Left renal cortex interstitium (tissue), 4 donors: Measurements from ENCODE around the gene TREML2. TPM values are rescaled to one million over a fixed set of nuclear protein-coding genes. Genes with fewer than 3 reads are reported as not detected.

Source experiments
- DNase-seq, 4 donors: peaks; one replicate each; pipeline ENCODE4 v3.0.0-alpha.2; 2013; ENCODE audit warnings: low read depth in 4 of 4, low spot score in 2 of 4, missing footprints in 1 of 4
- polyA plus RNA-seq, 4 donors: library from polyadenylated mRNA; unstranded; fragments of 120-200 nt; gene quantifications; one replicate each; pipeline ENCODE4 v1.2.1, GENCODE V29; 2013; ENCODE audit not compliant: insufficient read length in 4 of 4

TREML2 gene
- polyA plus RNA-seq, 4 donors, result 0.08 to 0.13 (median 0.12) TPM

DNA sequence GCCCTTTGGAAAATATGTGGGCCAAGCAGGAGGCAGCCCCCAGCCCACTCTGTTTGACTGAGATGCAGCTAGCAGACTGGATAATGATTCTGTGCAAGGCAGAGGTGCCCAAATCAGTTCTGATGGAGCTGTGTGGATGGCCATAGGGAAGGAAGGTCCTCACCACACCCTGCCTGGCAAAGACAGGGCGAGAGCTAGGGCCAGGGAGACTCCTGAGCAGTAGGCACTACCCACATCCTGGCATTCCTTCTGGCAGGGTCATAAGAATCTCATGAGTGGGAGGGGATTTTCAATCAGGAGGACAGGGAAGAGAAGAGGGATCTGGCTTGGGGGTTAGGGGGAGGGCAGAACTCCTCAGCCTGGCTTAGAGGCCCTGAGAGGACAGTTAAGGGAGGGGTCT is 19.4 kb downstream of the TREML2 start:
- DNase-seq, result no peak

DNA sequence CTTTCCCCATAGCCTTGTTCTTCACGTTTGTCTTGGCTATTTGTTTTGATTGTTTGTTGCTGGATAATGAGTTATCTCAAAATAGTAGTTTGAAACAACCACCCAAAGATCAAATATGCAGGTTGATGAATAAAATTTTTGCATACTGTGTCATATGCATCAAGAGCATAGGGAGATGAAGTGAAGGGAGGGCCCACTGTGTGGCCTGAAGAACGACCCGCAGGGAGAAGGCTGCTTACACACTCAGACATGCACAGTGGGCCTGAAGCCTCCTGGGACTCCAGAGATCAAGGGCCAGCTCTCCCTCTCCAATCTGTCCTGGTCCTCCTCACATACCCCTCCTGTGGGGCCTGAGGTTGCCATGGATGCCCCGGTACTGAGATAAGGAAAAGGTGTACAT is 21.8 kb downstream of the TREML2 start:
- no peak for DNase-seq

DNA sequence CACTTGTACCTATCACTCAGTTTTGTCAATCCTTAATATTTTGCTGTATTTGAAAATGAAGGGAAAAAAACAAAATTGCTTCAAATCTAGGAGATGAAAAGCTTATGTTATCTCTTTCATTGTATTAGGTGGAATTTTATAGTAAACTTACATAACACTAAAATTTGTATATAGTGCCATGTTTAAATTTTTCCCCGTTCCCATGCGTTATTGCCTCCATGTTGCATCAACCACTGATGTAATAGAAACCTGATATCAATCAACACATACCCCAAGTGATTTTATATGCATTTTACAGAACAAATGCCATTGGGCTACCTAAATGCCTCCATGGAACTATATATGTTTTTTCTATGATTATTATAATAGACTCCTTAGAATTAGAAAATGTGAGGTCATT is 23.3 kb downstream of the TREML2 start:
- DNase-seq, result no peak

DNA sequence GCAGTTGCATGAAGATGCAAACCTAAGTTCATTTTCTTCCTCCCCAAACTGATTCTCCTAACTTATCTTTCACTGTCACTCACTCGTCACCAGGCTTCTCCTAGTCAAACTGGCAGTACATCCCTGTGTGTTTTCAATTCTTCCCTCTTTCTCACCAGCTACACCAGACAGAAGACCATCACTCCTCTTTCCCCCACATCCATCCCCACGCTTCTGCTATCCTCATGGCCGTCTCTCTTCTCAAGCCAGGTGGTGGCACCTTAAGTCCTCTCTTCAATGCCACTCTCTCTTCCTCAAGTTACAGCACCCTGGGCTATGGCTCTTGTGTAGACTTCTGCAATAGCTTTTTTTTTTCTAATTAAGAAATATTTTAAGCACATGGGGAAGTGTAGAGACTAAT is 23.7 kb downstream of the TREML2 start:
- no peak for DNase-seq

DNA sequence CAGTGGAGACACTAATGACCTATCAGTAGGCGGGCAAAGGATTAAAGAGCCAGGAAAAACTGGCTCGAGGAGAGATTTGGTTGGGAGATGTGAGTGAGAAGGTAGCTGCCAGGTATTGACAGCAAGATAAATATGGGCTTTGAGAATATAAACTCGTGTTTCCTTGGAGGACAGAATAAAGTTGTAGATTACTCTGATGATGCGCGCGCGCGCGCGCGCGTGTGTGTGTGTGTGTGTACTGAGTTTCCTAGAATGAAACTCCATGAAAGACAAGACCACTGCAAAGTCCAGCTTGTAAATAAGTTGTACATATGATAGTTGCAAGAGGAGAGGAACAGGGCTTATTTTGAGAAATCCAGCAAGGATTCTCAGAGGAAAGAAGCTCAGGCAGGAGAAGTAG is 24.8 kb downstream of the TREML2 start:
- DNase-seq, result no peak

DNA sequence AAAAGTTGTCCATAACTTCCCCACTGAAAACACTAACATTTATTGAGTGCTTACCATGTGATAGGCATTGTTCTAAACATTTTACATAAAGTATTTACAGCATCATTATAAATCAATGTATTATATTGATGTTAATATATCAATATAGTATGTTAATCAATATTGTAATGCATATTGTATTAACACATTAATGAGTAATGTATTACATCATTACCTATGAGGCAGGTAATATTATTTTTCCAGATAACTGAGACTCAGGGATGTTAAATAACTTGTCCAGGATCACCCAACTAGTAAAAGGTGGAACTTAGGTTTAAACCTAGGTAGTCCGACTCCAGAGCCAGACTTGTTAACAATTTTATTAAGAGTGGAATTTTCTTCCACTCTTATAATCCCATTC is 25.9 kb downstream of the TREML2 start:
- no peak for DNase-seq

DNA sequence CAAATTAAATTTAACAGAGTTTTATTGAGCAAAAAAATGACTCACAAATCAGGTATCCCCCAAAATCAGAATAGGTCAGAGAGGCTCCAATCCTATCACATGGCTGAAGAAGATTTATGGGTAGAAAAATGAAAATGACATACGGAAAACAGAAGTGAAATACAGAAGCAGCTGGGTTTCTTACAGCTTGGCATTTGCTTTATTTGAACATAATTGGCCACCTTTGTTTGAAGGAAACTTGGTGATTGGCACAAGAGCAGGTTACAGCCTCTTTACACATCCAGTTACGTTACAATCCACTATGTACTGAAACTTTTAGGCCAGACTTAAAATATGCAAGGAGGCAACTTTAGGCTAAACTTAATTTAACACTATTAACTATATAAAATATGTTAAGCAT is 26.3 kb downstream of the TREML2 start:
- no peak for DNase-seq

DNA sequence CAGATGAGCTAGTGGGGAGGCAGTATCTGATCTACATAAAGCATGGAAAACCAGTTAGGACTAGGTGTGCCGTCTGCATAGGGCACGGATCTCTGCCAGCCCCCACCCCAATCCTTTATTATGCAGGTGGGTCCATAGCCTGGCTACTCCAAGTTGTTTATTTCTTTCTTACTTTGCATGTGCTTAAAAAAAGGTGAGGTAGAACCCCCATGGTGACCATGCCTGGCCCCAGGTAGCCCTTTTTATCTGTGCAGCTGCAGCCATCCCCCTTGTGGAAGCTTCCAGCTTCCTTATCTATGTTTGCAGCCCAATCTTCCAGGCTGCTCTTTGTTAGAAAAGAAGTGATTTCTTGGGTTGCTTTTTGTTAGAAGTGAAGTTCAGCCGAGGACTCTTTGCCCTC is 29.0 kb downstream of the TREML2 start:
- no peak for DNase-seq

DNA sequence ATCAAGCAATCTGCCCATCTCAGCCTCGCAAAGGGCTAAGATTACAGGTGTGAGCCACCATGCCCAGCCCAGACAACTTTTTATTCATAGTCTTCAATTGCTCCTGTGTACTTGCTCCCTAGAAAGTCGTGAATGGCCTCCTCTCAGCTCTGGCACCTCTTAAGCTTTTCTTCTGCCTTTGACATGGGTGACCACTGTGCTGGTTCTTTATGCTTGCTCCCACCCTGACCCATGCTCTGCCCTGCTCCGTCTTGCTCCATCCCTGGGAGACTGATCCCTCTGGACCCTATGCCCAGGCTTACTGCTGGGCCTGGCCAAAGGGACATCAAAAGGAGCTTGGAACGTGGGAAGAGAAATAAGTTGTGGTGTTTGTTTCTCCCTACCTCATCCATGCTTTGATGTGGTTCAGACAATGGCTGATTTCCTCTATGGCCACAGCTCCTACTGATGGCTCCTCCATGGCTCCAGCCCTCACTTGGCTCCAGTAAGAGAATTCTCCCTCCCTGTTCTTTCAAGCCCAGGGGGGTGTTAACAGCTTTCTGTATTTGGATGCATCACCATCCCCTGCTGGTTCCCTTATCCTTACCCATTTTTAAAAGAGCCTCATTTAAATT is 30.3 kb downstream of the TREML2 start:
- no peak for DNase-seq

DNA sequence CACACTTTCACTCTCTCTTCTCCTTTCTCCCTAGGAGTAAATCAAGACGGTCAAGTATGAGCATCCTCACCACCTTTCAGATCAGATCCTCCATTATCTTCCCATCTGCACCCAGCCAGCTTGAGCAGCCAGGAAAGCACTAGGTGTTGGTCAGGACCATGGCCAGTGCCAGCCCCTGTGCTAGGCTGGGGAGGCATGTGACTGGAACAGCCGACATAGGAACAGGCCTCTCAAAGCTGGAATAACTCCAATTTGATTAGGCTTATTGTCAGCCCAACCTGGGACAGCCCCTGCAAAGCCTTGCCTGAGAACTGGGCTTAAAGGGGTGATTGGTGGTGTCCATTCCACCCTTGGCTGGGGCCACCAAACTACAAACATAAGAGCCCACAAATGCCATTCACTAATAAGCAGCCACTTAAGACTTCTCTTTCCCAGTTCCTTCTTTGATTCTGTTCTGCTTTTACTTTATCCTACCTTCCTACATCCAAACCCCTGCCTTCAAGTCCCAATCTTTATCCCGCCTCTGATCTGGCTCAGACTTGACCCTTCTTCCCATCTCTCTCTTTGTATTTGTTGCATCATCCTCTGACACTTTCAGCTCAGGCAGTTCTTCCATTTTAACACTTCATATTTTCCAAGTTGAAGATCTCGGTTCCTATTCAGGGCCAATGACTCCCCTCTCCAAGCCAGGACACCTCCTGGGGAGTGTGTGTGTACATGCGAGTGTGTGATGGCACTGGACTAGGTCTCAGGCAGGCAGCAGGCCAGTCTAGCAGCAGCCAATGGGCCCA is 33.6 kb downstream of the TREML2 start:
- peak in 1 of 4 donors; percentile 32 for DNase-seq

DNA sequence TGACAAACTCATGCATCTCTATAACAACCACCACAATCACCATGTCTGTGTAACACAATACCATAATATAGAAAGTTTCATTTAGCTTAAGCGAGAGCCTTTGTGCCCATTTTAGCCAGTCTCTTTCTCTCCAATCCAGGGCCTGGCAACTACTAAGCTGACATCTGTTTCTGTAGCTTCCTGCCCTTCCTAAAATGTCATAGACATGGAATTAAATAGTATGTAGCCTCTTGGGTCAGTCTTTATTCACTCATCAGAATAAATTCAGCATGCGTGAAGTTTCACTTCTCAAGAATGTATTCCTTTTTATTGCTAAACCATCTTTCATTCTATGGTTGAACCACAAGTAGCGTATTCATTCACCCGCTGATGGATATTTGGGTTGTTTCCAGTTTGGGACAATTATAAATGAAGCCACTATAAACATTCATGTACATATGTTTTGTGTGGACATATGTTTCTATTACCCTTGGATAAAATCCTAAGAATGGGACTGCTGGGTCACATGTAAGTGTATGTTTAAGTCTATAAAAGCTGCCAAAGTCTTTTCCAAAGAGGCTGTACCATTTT is 36.3 kb downstream of the TREML2 start:
- DNase-seq, result peak in 3 of 4 donors; percentile 20 to 40 (median 29)

DNA sequence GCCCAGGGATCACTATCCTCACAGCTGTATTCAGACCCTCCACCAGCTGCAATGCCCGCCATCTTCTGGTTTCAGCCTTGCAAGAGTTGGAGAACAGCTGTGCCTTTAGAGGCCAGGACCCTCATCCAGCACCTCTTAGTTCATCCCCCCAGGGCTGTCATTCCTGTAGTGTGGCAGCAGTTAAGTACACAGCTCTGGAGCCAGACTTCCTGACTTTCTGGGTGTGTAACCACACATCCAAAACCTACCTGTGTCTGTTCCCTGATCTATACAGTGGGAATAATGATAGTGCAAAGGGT is 37.6 kb downstream of the TREML2 start:
- DNase-seq, result no peak

DNA sequence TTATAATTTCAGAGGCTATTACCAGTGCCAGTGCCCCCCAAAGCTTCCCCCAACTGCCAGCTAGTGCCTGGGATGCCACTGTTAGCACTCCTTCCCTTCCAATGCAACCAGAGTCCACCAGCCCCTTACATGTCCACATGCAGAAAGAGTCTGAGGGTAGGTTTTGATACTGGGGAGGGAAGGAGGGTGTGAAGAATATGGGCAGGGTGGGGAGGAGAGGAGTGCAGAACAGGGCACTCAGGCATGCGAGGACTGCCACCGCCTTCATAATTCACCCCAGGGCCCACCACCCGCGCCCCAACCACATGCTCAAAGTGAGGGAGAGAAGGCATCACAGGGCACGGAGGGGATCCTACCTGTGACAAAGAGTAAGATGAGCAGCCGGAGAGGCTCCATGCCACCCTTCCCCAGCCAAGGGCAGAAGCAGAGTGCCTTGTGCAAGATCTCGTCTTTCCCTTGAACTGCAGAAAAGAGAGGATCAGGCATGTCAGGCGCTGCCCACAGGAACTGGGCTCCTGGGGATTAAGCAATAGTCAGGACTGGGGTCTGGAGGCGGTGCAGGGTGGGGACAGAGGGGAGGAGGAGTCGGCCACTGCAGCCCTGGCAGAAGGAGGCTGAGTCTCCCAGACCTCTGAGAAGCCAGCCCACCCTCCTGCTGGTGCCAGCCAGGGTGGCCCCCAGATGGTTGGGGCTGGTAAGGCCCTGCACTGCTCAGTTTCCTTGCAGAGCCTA is 38.1 kb downstream of the TREML2 start, which contains the start of gene TREM2:
TREM2 (minus strand) TSS at position 430 of the 732 bp plus-strand sequence; CDS start at position 396, 34 bp downstream.
- DNase-seq, result no peak

DNA sequence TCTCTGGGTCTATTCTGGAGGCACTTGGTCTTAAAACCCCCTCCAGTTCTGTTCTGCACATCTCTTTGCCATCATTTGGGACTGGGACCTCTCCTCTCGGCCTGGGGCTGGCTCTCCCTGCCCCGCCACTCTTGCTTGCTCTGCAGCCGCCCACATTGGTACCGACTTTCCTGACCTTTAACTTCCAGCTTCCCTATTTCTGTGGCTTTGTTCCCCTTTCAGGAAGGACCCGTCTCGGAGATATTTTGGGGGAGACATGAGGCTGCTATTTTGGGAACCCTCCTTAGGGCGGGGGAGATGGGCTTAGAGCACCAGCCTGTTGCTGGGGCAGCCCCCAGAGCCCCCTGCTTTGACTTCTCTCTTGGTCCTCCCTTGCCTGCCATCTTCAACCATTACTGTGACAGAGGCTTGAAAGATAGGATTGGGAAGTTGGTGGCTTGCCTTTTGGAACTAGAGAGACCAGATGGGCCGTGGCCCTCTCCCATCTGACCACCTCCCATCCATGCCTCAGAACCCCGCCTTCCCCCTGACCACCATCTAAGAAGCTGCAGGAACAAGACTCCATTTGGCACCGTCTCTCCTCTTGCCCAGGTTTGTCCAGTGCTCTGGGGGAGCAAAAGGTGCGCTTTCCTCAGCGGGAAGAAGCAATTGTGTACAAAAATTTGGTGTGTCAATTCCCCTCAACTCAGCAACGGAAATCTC is 38.9 kb downstream of the TREML2 start:
- no peak for DNase-seq

DNA sequence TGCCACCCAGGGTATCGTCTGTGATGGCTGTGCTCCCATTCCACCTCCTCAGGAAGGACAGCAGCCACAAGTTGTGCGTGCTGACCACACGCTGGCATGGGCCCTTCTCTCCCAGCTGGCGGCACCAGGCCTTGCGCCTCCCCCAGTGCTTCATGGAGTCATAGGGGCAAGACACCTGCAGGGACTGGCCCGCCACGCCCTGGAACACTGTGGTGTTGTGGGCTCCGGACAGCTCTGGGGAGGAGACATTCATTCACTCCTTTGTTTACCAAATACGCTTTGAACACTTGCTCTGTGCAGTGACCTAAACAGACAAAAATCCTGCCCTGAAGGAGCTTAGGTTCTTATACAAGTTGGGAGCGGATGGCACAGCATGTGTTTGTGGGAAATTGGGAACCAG is 39.6 kb downstream of the TREML2 start:
- DNase-seq, result no peak

DNA sequence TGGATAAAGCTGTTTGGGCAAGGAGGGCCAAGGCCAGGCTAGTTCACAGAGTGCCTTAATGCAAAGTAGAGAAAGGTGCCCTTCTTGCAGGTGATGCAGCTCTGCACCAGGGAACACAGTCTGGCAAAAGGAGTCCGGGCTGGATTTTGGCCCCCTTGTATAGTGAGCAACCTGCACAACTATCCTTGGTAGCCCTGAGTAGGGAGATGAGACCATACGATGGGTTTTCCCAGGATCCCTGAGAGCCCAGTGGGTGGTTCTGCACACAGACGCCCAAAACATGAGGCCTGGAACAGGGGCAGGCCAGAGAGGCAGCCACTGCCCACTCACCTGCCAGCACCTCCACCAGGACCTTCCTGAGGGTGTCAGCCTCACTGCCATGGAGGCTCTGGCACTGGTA is 40.0 kb downstream of the TREML2 start:
- DNase-seq, result no peak

DNA sequence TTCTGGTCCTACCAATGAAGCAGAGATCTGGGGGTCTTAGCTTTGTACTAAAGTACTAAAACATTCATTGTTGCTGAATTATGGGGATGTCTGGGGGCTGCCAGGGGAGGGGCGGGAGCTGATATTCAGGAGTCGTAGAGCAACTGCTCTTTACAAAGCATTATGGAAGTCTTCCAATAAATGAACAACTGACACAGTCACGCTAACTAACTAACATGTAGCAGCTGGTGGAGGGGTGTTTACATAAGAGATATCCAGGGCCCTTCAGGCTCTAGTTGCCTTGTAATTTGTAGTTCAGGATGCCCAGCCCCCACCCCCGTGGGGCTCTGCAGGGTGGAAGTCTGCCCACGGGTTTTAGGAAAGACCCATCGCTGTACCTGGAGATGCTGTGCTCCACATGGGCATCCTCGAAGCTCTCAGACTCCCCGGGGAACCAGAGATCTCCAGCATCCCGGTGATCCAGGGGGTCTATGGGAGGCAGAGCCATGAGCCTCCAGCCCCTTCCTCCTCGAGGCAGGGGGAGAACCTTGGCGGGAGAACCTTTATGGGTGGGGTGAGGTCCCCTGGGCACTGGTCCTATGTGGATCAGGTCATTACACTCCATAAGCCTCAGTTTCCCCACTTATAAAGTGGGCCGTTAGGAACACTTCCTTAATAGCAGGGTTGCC is 41.4 kb downstream of the TREML2 start:
- peak in 3 of 4 donors; percentile 34 to 60 (median 44) for DNase-seq

DNA sequence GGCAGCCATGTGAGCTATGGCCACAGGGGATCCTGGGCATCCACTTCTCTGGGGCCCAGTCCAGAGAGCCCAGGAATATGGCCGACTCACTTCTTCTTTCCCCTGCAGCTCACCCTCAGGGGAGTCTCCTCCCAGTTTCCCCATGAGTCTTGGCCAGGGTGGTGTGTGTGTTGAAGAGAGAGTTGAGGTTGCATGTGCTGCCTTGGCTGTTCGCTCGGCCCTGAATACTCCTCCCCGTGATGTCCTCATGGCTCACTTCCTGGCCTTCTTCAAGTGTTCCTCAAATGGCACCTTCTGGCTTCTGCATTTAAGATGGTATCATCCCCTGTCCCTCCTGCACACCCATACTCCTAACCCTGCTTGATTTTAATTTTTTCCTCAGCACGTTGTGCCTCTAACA is 43.6 kb downstream of the TREML2 start:
- no peak for DNase-seq

DNA sequence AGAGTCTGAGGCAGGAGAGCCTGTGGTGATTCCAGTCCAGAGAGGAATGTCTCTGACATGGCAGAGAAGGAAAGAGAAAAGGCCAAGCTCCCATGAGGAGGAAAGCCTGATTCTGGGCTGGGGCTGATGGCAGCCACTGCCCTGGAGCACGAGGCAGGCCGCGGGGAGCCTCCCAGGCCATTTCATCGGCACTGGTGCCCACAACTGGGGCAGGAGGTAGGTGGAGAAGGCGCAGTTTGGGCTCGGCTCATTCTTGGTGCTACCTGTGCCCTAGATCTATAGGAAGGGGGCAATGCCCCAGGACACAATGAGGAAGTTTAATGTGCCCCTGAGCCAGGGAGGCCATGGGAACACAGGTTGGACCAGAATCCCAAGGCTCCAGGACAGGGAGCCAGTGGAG is 44.2 kb downstream of the TREML2 start:
- DNase-seq, result no peak

DNA sequence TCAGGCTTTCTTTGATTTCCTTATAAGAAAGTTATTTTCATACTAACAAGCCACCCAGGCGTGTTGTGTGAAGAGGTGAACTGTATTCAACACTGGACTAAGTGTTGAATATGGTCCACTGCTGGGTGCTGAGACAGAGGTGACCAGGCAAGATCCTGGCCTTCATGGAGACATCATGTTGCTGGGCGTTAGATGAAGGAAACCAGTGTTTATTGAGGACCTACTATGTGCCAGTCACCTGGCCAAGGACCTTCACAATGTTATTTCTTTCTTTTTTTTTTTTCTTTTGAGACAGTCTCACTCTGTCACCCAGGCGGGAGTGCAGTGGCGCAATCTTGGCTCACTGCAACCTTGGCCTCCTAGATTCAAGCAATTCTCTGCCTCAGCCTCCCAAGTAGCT is 44.9 kb downstream of the TREML2 start:
- no peak for DNase-seq
